H1 (cell line): ENCODE data around the gene CD63.

Source experiments
- BCL11A ChIP-seq, 2 experiments: IDR thresholded peaks; one replicate each; pipeline ENCODE4 v1.6.1; 2011; ENCODE audit warnings: low read depth in 2 of 2, low read length in 2 of 2, mild to moderate bottlenecking in 2 of 2
- CEBPB ChIP-seq: IDR thresholded peaks from 2 replicates; pipeline ENCODE4 v1.6.1; 2012; ENCODE audit warnings: low read depth, low read length
- CREB1 ChIP-seq: IDR thresholded peaks from 2 replicates; pipeline ENCODE4 v1.6.1; 2012; ENCODE audit warnings: inconsistent platforms
- EGR1 ChIP-seq: IDR thresholded peaks from 2 replicates; pipeline ENCODE4 v1.6.1; 2011; ENCODE audit warnings: low read depth, low read length, borderline replicate concordance
- GABPA ChIP-seq: IDR thresholded peaks from 2 replicates; pipeline ENCODE4 v1.6.1; 2011; ENCODE audit warnings: mild to moderate bottlenecking, low read length, moderate library complexity, borderline replicate concordance; ENCODE audit not compliant: insufficient read depth
- HDAC2 ChIP-seq, 2 experiments: fragments of 300-600 bp in 1 of 2; sonication (generic) in 1 of 2; IDR thresholded peaks; 2 replicates each; pipeline ENCODE4 v1.6.1; 2011 to 2012; ENCODE audit warnings: low read depth in 2 of 2, low read length in 2 of 2, mild to moderate bottlenecking in 2 of 2, moderate library complexity in 2 of 2, borderline replicate concordance in 1 of 2, inconsistent platforms in 1 of 2
- PHF8 ChIP-seq: fragments of 200-600 bp; sonication (generic); conservative IDR thresholded peaks from 2 replicates; pipeline ENCODE4 v1.7.1; 2012; ENCODE audit warnings: low read depth, mild to moderate bottlenecking, inconsistent platforms, low read length, moderate library complexity
- POLR2A ChIP-seq, 2 experiments: IDR thresholded peaks; 1 replicate in 1 of 2; 2 replicates in 1 of 2; pipeline ENCODE4 v1.6.1; 2011; ENCODE audit warnings: low read depth in 2 of 2, low read length in 2 of 2, mild to moderate bottlenecking in 2 of 2; ENCODE audit errors: control extremely low read depth in 1 of 2
- RBBP5 ChIP-seq: IDR thresholded peaks from 2 replicates; pipeline ENCODE4 v1.7.1; 2012; ENCODE audit warnings: low read depth, mild to moderate bottlenecking, inconsistent platforms, low read length, moderate library complexity, borderline replicate concordance
- SIRT6 ChIP-seq: IDR thresholded peaks from one replicate; pipeline ENCODE4 v1.7.1; 2012; ENCODE audit warnings: low read length, inconsistent platforms
- TEAD4 ChIP-seq: IDR thresholded peaks from 2 replicates; pipeline ENCODE4 v1.6.1; 2012; ENCODE audit warnings: low read depth, low read length, inconsistent platforms, mixed read lengths
- YY1 ChIP-seq: IDR thresholded peaks from 2 replicates; pipeline ENCODE4 v1.6.1; 2011; ENCODE audit warnings: low read depth, mild to moderate bottlenecking, low read length
- TF ChIP-seq, protein P1 (sequence below), 3 experiments: IDR thresholded peaks; 1 replicate in 2 of 3; 2 replicates in 1 of 3; pipeline versions ENCODE4 v1.5.1 to v1.6.1; 2011; ENCODE audit warnings: low read length in 3 of 3, mild to moderate bottlenecking in 3 of 3, inconsistent platforms in 2 of 3, low read depth in 1 of 3, moderate library complexity in 1 of 3; ENCODE audit not compliant: insufficient read depth in 1 of 3; ENCODE audit errors: control extremely low read depth in 1 of 3
- TF ChIP-seq, protein P2 (sequence below): IDR thresholded peaks from 2 replicates; pipeline ENCODE4 v1.6.1; 2011; ENCODE audit warnings: low read length, improper control_type of control experiment

DNA sequence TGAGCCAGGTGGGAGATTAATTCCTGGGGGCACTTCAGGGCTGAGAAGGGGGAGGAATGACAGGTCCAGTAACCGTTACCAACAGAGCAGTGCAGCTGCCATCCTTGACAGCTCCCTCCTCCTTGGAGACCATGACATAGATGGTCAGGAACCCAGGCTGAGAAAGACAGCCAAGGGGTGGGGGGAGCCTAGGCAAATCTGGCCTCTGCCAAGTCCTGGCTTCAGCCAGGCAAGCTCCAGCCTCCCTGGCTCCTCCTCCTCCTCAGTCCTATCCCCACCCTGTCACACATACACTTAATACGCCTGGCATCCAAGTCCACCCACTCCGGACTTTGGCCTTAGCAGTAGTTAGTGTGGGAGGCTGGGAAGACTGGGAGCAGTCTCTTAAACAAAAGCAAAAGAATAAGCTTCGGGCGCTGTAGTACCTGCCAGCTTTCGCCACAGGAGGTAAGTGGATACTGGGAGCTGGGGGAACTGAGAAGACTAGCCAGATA, 8.7 kb downstream of the CD63 start, which contains the start of gene RDH5:
- TF ChIP-seq, protein P1, sequence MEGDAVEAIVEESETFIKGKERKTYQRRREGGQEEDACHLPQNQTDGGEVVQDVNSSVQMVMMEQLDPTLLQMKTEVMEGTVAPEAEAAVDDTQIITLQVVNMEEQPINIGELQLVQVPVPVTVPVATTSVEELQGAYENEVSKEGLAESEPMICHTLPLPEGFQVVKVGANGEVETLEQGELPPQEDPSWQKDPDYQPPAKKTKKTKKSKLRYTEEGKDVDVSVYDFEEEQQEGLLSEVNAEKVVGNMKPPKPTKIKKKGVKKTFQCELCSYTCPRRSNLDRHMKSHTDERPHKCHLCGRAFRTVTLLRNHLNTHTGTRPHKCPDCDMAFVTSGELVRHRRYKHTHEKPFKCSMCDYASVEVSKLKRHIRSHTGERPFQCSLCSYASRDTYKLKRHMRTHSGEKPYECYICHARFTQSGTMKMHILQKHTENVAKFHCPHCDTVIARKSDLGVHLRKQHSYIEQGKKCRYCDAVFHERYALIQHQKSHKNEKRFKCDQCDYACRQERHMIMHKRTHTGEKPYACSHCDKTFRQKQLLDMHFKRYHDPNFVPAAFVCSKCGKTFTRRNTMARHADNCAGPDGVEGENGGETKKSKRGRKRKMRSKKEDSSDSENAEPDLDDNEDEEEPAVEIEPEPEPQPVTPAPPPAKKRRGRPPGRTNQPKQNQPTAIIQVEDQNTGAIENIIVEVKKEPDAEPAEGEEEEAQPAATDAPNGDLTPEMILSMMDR (IDR thresholded peaks at IDR 0.05; ENCODE audit: control extremely low read depth in 1 of 3, insufficient read depth in 1 of 3, low read depth in 1 of 3, low read length in 3 of 3), result no peak
- no peak for TF ChIP-seq CREB1
- TF ChIP-seq HDAC2 (IDR thresholded peaks at IDR 0.05; ENCODE audit: borderline replicate concordance in 1 of 2, low read depth in 2 of 2, low read length in 2 of 2), result no peak
- TF ChIP-seq BCL11A (IDR thresholded peaks at IDR 0.05; ENCODE audit: low read depth in 2 of 2, low read length in 2 of 2), result no peak
- no peak for TF ChIP-seq GABPA
- TF ChIP-seq POLR2A (IDR thresholded peaks at IDR 0.05; ENCODE audit: control extremely low read depth in 1 of 2, low read depth in 2 of 2, low read length in 2 of 2), result no peak
- TF ChIP-seq, protein P2, sequence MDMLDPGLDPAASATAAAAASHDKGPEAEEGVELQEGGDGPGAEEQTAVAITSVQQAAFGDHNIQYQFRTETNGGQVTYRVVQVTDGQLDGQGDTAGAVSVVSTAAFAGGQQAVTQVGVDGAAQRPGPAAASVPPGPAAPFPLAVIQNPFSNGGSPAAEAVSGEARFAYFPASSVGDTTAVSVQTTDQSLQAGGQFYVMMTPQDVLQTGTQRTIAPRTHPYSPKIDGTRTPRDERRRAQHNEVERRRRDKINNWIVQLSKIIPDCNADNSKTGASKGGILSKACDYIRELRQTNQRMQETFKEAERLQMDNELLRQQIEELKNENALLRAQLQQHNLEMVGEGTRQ, result no peak
- TF ChIP-seq EGR1, result no peak
- TF ChIP-seq TEAD4, result no peak
- TF ChIP-seq CEBPB, result no peak
- no peak for TF ChIP-seq RBBP5
- TF ChIP-seq YY1, result no peak
- no peak for TF ChIP-seq SIRT6
- no peak for TF ChIP-seq PHF8
